ENCODE results near the gene MRPL39. TPM values are rescaled to one million over a fixed set of nuclear protein-coding genes. Genes with fewer than 3 reads are reported as not detected.

Gene MRPL39
- total and polyA plus RNA-seq, 2 of the 4 experiments (the other 2 are of a cell fraction) = 15.2 to 20.6 TPM

DNA sequence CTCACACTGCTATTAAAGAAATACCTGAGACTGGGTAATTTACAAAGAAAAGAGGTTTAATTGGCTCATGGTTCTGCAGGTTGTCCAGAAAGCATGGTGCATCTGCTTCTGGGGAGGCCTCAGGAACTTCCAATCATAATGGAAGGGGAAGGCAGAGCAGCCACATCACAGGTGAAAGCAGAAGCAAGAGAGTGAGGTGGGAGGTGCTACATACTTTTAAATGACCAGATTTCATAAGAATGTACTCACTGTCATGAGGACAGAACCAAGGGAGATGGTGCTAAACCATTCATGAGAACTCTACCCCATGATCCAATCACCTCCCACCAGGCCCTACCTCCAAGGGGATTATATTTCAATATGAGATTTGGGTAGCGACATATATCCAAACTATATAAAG lies 55.7 kb downstream of the MRPL39 start:
- ATAC-seq (ENCODE audit: low read depth) (no peak), DNase-seq (no peak)
- H4K20me1 ChIP-seq (ENCODE audit: insufficient read depth, low read length) = no peaks in the 10 kb centered on the region
- H2AFZ ChIP-seq (replicated peaks; ENCODE audit: low read length, poor library complexity) = no peak overlapping the region
- no peaks in the 10 kb centered on the region for H3K9me1 ChIP-seq (ENCODE audit: insufficient read depth, low read length)
- no peaks in the 10 kb centered on the region for H3K36me3 ChIP-seq (ENCODE audit: control insufficient read depth, insufficient read depth, low read length)
- no peaks in the 10 kb centered on the region for H3K9me3 ChIP-seq (ENCODE audit: control insufficient read depth, insufficient read depth, low read length)
- ChIA-PET CTCF (interaction anchor here (1.4 kb wide), 1 partner anchor 11 kb away, joined by 3 read pairs; no protein-coding TSS in a partner anchor), POLR2A (ENCODE audit: unreplicated experiment) (no interaction called here)
- H2BK120ac ChIP-seq (ENCODE audit: low read depth, low read length) = no peak overlapping the region
- H3K4me3 ChIP-seq (ENCODE audit: insufficient read depth, low read depth, low read length) = no peak overlapping the region
- H3K18ac ChIP-seq (ENCODE audit: low read depth, low read length) = no peak overlapping the region
- H3K14ac ChIP-seq (replicated peaks; ENCODE audit: low read depth, low read length) = no peak overlapping the region
- H3K27me3 ChIP-seq (ENCODE audit: control insufficient read depth, insufficient read depth, low read length) = no peaks in the 10 kb centered on the region
- no peak for TF ChIP-seq NFE2L2 (IDR thresholded peaks at IDR 0.05; ENCODE audit: low read depth, low read length)
- no peak for TF ChIP-seq POLR2A (IDR thresholded peaks at IDR 0.05; ENCODE audit: low read depth, low read length)
- TF ChIP-seq MAFK (IDR thresholded peaks at IDR 0.05; ENCODE audit: low read depth, low read length) = no peak
- TF ChIP-seq, protein P1, sequence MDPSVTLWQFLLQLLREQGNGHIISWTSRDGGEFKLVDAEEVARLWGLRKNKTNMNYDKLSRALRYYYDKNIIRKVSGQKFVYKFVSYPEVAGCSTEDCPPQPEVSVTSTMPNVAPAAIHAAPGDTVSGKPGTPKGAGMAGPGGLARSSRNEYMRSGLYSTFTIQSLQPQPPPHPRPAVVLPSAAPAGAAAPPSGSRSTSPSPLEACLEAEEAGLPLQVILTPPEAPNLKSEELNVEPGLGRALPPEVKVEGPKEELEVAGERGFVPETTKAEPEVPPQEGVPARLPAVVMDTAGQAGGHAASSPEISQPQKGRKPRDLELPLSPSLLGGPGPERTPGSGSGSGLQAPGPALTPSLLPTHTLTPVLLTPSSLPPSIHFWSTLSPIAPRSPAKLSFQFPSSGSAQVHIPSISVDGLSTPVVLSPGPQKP (IDR thresholded peaks at IDR 0.05; ENCODE audit: borderline replicate concordance, low read depth, low read length) = no peak
- TF ChIP-seq, protein P2, sequence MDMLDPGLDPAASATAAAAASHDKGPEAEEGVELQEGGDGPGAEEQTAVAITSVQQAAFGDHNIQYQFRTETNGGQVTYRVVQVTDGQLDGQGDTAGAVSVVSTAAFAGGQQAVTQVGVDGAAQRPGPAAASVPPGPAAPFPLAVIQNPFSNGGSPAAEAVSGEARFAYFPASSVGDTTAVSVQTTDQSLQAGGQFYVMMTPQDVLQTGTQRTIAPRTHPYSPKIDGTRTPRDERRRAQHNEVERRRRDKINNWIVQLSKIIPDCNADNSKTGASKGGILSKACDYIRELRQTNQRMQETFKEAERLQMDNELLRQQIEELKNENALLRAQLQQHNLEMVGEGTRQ (IDR thresholded peaks at IDR 0.05; ENCODE audit: low read depth, low read length) = no peak
- no peak for TF ChIP-seq RCOR1 (IDR thresholded peaks at IDR 0.05; ENCODE audit: insufficient replicate concordance, low read length)
- TF ChIP-seq FOS (IDR thresholded peaks at IDR 0.05; ENCODE audit: low read depth, low read length) = no peak
- no peak for TF ChIP-seq MXI1 (IDR thresholded peaks at IDR 0.05; ENCODE audit: borderline replicate concordance, low read depth, low read length)
- no peak for TF ChIP-seq RAD21 (IDR thresholded peaks at IDR 0.05; ENCODE audit: low read length)
- no peak for TF ChIP-seq RFX5 (IDR thresholded peaks at IDR 0.05; ENCODE audit: low read depth, low read length)
- no peak for TF ChIP-seq CEBPB (IDR thresholded peaks at IDR 0.05; ENCODE audit: low read depth, low read length)
- TF ChIP-seq, protein P3, sequence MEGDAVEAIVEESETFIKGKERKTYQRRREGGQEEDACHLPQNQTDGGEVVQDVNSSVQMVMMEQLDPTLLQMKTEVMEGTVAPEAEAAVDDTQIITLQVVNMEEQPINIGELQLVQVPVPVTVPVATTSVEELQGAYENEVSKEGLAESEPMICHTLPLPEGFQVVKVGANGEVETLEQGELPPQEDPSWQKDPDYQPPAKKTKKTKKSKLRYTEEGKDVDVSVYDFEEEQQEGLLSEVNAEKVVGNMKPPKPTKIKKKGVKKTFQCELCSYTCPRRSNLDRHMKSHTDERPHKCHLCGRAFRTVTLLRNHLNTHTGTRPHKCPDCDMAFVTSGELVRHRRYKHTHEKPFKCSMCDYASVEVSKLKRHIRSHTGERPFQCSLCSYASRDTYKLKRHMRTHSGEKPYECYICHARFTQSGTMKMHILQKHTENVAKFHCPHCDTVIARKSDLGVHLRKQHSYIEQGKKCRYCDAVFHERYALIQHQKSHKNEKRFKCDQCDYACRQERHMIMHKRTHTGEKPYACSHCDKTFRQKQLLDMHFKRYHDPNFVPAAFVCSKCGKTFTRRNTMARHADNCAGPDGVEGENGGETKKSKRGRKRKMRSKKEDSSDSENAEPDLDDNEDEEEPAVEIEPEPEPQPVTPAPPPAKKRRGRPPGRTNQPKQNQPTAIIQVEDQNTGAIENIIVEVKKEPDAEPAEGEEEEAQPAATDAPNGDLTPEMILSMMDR (conservative IDR thresholded peaks at IDR 0.05; ENCODE audit: low read depth, low read length) = no peak
- no peak for TF ChIP-seq SMC3 (IDR thresholded peaks at IDR 0.05; ENCODE audit: low read depth, low read length)
- no peaks in the 10 kb centered on the region for H3K79me1 ChIP-seq (ENCODE audit: low read depth in 1 of 2, low read length in 2 of 2)
- H2BK20ac ChIP-seq (ENCODE audit: low read depth, low read length) = no peak overlapping the region
- no peak overlapping the region for H3K4ac ChIP-seq (ENCODE audit: low read depth, low read length)
- H2BK5ac ChIP-seq (ENCODE audit: low read depth, low read length, poor library complexity, severe bottlenecking) = no peak overlapping the region
- in situ Hi-C loops (cut with MboI; ENCODE audit: low sequenced_read_pairs) = no loop called here
- H3K56ac ChIP-seq (ENCODE audit: extremely low read depth, insufficient read depth, low read length) = no peak overlapping the region
- no peak overlapping the region for H4K91ac ChIP-seq (ENCODE audit: insufficient read depth, low read depth, low read length)
- no peak overlapping the region for H2AK5ac ChIP-seq (ENCODE audit: low read depth, low read length)
- H3K4me1 ChIP-seq (ENCODE audit: control insufficient read depth, insufficient read depth, low read length) = no peaks in the 10 kb centered on the region
- intact Hi-C loops (cut with micrococcal nuclease) = no loop called here
- H4K5ac ChIP-seq (ENCODE audit: low read depth, low read length) = no peak overlapping the region
- H3K4me2 ChIP-seq (ENCODE audit: low read depth, low read length) = no peak overlapping the region
- H2BK15ac ChIP-seq (ENCODE audit: low read depth, low read length) = no peak overlapping the region
- no peak overlapping the region for H3K23ac ChIP-seq (ENCODE audit: low read depth, low read length)
- dilution Hi-C loops (cut with HindIII; ENCODE audit: low sequenced_read_pairs, unreplicated experiment) = no loop called here
- no peak overlapping the region for H3K9ac ChIP-seq (ENCODE audit: low read depth, low read length)
- H2AK9ac ChIP-seq (replicated peaks; ENCODE audit: low read depth, low read length, poor library complexity) = no peak overlapping the region
- BruUV-seq (replicated peaks) = no TSS peak
- H3K27ac ChIP-seq (ENCODE audit: insufficient read depth, low read length) = no peak overlapping the region
- no peak overlapping the region for H4K8ac ChIP-seq (ENCODE audit: low read depth in 2 of 2, low read length in 2 of 2)
- WGBS, 2 experiments (ENCODE audit: extremely low coverage in 2 of 2, insufficient read length in 1 of 2) = no CpG with 5 or more reads among the region's 1 CpG
